Skeletal muscle tissue (tissue), 4 donors: ENCODE results near the gene PGBD5. TPM values are rescaled to one million over a fixed set of nuclear protein-coding genes. Genes with fewer than 3 reads are reported as not detected.
"Not testable (repeated sequence)": the region's sequence is repeated elsewhere in the genome, so short reads cannot be mapped to it uniquely, and the experiment has no call there.

Experiments
- H3K27ac ChIP-seq: one replicate; pipeline ENCODE4 v1.7.0; 2013; ENCODE audit warnings: mild to moderate bottlenecking, low read depth, low read length, inconsistent platforms
- H3K27me3 ChIP-seq, 3 donors: one replicate each; pipeline ENCODE4 v1.7.0; 2013; ENCODE audit warnings: low read length in 3 of 3; ENCODE audit not compliant: control insufficient read depth in 3 of 3, insufficient read depth in 3 of 3
- H3K36me3 ChIP-seq, 3 donors: one replicate each; pipeline ENCODE4 v1.7.0; 2013; ENCODE audit warnings: low read length in 3 of 3; ENCODE audit not compliant: control insufficient read depth in 3 of 3, insufficient read depth in 3 of 3
- H3K4me1 ChIP-seq, 3 donors: one replicate each; pipeline ENCODE4 v1.7.0; 2013; ENCODE audit warnings: low read length in 3 of 3, mild to moderate bottlenecking in 3 of 3; ENCODE audit not compliant: control insufficient read depth in 3 of 3, insufficient read depth in 3 of 3
- H3K4me3 ChIP-seq, 3 donors: one replicate each; pipeline ENCODE4 v1.7.0; 2013; ENCODE audit warnings: low read length in 3 of 3
- H3K9ac ChIP-seq, 3 donors: one replicate each; pipeline ENCODE4 v1.7.0; 2013; ENCODE audit warnings: low read length in 3 of 3, mild to moderate bottlenecking in 3 of 3, moderate library complexity in 2 of 3, low read depth in 1 of 3
- H3K9me3 ChIP-seq, 3 donors: one replicate each; pipeline ENCODE4 v1.7.0; 2013; ENCODE audit warnings: low read length in 3 of 3; ENCODE audit not compliant: control insufficient read depth in 3 of 3
- total RNA-seq: library from RNA; depleted of rRNA; stranded (reverse); fragments of >200 nt; gene quantifications from one replicate; pipeline ENCODE4 v1.2.3, GENCODE V29; 2014
- donor health status: Osteomylitis.

The PGBD5 gene
- total RNA-seq, 1 donor from 2014 or later = 5.7 TPM

DNA sequence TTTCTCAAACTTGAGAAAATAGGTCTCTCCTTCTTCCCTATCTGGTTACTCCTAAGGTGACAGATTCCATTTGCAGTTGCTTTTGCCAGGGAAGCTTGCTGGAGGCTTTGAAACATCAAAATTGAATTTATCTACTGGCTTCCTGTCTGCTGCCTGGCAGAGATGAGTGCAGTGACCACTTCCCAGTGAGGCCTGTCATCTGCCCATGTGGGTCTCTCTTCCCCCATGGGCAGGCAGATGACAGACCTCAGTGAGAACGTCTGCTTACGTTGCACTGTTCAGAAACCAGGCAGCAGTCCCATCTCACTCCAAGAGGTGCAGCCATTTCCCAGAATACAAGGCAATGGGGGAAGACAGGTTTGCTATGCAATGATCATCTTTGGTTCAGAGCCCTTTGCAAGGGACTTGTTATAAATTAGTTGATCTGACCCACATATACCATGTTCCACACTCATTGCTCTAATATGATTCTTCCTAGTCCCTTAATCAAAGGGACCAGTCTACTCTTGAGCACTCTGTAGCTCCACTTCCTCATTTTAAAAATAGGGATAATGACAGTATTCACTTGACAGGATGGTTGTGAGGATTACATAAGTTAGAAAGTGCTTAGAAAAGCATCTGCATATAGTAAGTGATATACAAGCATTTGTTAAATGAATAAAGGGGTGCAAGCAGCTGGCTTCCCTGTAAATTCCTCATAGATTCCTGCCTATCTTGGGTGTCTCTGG lies 10.6 kb downstream of the PGBD5 start:
- Histone ChIP-seq H3K9me3 (no peaks in the 10 kb centered on the region), H3K27me3 (peaks cover 0 to 3% (median 0%) of the 10 kb centered on the region in 3 donors), H3K4me1 (peaks cover 0 to 2% (median 0%) of the 10 kb centered on the region in 3 donors), H3K36me3 (no peaks in the 10 kb centered on the region), H3K4me3 (no peak overlapping the region), H3K27ac (no peak overlapping the region), H3K9ac (no peak overlapping the region)

DNA sequence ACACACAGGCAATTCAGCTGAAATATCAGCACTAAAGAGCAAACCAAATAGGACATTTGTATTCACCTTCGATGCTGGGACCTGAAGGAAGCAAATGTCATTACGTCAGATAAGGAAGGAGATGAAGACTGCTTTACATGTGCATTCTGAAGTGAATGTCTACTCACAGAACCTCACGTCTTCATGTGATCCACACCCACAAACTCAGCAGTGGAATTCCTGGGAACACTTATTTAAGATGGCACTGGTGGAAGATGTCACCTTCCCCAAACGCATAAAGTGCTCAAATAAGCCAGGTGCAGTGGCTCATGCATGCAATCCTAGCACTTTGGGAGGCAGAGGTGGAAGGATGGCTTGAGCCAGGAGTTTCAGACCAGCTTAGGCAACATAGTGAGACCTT lies 11.4 kb downstream of the PGBD5 start:
- H3K27ac ChIP-seq = no peak overlapping the region
- no peak overlapping the region for H3K4me3 ChIP-seq
- H3K27me3 ChIP-seq = peaks cover 0 to 3% (median 0%) of the 10 kb centered on the region in 3 donors
- H3K9ac ChIP-seq = no peak overlapping the region
- H3K4me1 ChIP-seq = peaks cover 0 to 2% (median 0%) of the 10 kb centered on the region in 3 donors
- H3K9me3 ChIP-seq = no peaks in the 10 kb centered on the region
- H3K36me3 ChIP-seq = no peaks in the 10 kb centered on the region

DNA sequence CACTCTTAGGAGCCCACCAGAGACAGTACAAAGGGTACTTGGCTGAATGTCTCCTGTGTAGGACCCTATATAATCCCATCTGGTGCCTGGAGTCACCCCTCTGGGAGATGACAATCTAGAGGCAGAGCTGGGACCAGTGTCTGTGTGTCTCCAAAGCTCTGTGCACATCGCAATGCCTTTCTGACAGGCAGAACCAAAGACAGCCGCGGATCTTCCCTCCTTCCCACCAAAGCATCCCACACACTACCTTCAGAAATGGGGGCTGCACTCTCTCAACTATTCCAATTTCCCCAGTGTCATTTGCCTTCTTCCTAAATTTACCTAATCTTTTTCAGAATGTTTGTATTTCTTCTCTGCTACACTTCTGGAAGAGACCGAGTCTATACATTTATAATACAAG lies 12.0 kb downstream of the PGBD5 start:
- H3K9ac ChIP-seq = no peak overlapping the region
- H3K9me3 ChIP-seq = no peaks in the 10 kb centered on the region
- H3K4me1 ChIP-seq = peaks cover 0 to 2% (median 0%) of the 10 kb centered on the region in 3 donors
- no peak overlapping the region for H3K27ac ChIP-seq
- no peak overlapping the region for H3K4me3 ChIP-seq
- H3K36me3 ChIP-seq = no peaks in the 10 kb centered on the region
- peaks cover 0 to 3% (median 0%) of the 10 kb centered on the region in 3 donors for H3K27me3 ChIP-seq

DNA sequence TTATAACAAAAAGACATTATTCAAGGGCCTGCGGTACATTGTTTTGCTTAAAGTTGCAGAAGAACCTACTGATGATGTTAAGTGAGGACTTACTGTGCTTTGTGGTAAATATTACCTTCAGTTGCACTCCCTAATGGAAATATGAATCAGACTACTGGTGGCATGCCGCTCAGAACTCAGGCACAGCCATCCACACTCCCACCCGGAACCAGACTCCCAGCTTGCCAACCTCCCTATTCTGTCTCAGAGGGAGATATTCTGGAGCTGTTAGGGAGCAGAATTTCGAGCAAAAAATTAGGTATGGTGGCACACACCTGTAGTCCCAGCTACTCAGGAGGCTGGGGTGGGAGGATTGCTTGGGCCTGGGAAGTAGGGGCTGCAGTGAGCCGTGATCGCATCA lies 13.1 kb downstream of the PGBD5 start:
- Histone ChIP-seq H3K27me3 (no peaks in the 10 kb centered on the region), H3K9me3 (no peaks in the 10 kb centered on the region)

DNA sequence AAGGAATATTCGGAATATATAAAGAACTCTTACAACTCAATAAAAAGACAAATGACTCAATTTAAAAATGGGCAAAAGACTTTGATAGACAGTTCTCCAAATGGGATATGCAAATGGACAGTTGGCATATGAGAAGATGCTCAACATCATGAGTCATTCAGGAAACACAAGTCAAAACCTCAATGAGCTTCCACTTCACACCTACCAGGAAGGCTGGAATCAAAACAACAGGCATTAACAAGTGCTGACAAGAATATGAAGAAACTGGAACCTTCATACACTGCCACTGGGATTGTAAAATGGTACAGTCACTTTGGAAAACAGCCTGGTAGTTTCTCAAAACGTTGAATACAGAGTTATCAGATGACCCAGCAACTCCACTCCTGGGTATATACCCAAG lies 17.2 kb downstream of the PGBD5 start:
- Histone ChIP-seq H3K9me3 (no peaks in the 10 kb centered on the region), H3K4me3 (no peak overlapping the region), H3K9ac (no peak overlapping the region), H3K27ac (no peak overlapping the region), H3K36me3 (no peaks in the 10 kb centered on the region), H3K27me3 (no peaks in the 10 kb centered on the region), H3K4me1 (no peaks in the 10 kb centered on the region)

More for the DNA sequence above, 13.1 kb downstream of the PGBD5 start:
- Histone ChIP-seq H3K36me3 (no peaks in the 10 kb centered on the region), H3K4me1 (peaks cover 0 to 2% (median 0%) of the 10 kb centered on the region in 3 donors), H3K27ac (no peak overlapping the region), H3K4me3 (no peak overlapping the region), H3K9ac (no peak overlapping the region)

DNA sequence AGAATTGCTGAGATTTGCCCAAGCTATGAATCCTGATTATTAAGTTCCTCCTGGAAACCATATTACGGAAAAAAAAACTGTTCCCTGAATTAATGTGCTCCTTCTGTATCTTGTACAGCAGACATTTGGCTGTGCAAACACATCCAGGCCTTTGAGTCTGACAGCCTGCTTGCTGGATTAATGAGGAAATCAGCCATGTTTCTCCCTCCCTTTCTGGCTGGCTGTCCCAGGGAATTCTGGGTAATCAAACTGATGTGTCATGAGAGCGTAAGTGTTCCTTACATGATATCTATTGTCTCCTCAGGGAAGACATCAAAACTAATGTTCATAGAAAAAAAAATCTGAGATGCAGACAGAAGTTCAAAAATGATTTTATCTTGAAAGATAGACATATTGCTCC lies 18.8 kb downstream of the PGBD5 start:
- Histone ChIP-seq H3K4me1 (no peaks in the 10 kb centered on the region), H3K36me3 (no peaks in the 10 kb centered on the region), H3K9ac (no peak overlapping the region), H3K4me3 (no peak overlapping the region), H3K27ac (no peak overlapping the region), H3K27me3 (no peaks in the 10 kb centered on the region), H3K9me3 (no peaks in the 10 kb centered on the region)

DNA sequence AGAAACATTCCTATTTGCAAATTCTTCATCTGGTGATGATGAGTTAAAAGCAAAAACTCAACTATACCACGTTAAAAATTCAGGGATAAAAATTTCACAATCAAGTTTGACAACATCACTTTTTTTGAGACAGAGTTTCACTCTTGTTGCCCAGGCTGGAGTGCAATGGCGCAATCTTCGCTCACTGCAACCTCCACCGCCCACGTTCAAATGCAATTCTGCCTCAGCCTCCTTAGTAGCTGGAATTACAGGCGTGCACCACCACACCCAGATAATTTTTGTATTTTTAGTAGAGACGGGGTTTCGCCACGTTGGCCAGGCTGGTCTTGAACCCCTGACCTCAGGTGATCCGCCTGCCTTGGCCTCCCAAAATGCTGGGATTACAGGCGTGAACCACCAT lies 19.4 kb downstream of the PGBD5 start:
- not testable (repeated sequence) for H3K36me3 ChIP-seq, H3K4me1 ChIP-seq, H3K4me3 ChIP-seq, H3K9me3 ChIP-seq, H3K27ac ChIP-seq, H3K27me3 ChIP-seq, H3K9ac ChIP-seq

DNA sequence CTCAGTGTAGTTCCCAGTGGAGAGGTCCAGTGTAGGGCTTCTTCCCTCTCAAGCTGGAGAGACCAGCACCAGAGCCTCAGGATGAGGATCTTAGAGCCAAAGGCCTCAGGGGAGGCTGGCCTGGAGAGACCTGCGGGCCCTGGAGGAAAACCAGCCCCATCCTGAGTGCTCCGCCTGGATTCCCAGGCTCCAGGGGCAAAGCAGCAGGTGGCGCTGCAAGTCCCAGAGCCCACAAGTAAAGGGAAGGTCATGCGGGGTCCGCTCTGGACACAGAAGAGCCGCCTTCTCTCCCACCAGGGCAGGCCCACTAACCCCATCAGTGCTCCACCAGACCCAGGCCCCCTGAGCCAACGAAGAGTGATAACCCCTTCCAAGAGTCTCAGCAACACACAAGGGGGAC lies 22.7 kb downstream of the PGBD5 start:
- Histone ChIP-seq H3K4me3 (no peak overlapping the region), H3K27ac (no peak overlapping the region), H3K9ac (no peak overlapping the region), H3K36me3 (no peaks in the 10 kb centered on the region), H3K27me3 (no peaks in the 10 kb centered on the region), H3K9me3 (no peaks in the 10 kb centered on the region), H3K4me1 (no peaks in the 10 kb centered on the region)

DNA sequence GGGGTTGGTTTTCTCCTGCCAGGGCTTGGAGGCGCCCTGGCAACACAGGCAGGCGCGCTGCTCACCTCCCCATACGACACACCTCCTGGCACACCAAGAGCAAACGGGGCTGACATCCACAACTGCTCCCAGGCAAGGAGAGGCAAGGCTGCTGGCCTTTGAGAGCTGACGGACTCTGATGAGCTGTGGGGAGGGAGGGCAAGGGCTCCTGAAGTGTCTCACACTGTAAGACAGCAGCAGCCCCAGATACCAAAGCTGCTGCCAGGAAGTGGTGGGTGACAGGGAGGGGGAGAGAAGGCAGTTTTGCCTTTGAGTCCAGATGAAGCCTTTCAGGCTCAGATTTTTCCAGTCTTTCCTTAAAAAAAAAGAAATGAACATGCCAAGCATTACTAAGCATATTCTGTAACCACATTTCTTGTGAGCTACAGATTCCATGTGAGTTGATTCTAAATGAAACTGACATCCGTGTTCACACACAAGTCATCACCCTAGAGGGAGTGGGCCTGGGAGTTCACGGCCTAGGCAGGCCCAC lies 24.3 kb downstream of the PGBD5 start:
- Histone ChIP-seq H3K36me3 (no peaks in the 10 kb centered on the region), H3K9me3 (no peaks in the 10 kb centered on the region), H3K4me3 (no peak overlapping the region), H3K9ac (no peak overlapping the region), H3K27me3 (peaks cover 0 to 8% (median 2%) of the 10 kb centered on the region in 3 donors), H3K27ac (no peak overlapping the region), H3K4me1 (no peaks in the 10 kb centered on the region)

DNA sequence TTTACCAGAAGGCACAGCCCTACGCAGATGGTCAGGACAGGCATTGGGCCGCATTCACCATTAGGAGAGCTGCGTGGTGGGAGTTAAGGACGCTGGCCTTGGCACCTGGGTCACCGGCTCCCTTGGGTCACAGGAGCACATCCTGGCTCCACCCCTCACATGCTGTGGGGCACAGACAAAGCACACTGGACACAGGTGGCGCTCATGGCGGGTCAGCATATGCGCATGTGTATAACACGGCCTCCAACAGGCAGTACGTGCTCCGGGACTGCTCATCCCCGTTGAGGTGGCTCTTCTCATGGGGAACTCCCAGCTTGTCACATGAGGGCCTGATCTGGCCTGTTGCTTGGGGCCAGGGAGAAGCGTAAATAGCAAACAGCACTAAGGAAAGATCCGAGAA lies 25.0 kb downstream of the PGBD5 start:
- Histone ChIP-seq H3K36me3 (no peaks in the 10 kb centered on the region), H3K27ac (no peak overlapping the region), H3K4me1 (no peaks in the 10 kb centered on the region), H3K9me3 (no peaks in the 10 kb centered on the region), H3K9ac (no peak overlapping the region), H3K27me3 (peaks cover 0 to 11% (median 7%) of the 10 kb centered on the region in 3 donors), H3K4me3 (no peak overlapping the region)
